ENCODE measurements around the gene CPA3. TPM values are rescaled to one million over a fixed set of nuclear protein-coding genes. Genes with fewer than 3 reads are reported as not detected.

The CPA3 gene
- total and polyA plus RNA-seq, 2 donors (not counting 1 experiment from before 2014, with no cell fraction given): not detected

DNA sequence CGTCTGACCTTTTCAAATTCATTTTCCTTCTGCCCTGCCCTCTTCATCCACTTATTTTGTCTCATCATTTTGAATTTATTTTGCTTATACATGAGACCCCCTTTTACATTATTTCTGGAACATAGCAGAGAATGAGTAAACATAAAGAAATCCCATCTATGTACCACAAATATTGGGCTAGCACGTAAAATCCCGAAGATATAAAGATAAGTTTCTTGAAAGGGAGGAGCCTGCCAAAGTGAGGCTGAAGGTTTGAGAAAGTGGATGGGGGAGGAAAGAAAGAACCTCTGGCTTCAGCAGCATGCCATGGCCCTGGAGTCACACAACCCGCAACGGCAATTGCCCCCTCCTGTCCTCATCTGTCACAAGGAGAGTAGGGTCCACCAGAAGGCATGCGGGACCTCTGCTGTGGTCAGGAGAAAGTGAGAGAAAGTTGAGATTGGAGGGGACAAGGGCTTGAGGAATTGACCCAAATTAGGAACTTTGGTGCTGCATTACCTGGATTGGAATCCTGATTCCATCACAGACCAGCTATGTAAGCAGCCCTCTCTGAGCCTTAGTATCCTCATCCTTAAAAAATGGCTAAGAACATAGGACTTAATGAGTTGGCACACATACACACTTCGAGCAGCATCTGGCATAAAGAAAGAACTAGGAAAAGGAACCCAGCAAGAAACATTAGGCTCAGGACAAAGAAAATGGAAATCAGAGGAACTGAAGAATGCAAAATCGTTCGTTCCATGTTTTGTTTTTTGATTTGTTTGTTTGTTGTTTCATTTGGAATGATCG is 72.6 kb downstream of the CPA3 start:
- Mint-ChIP-seq H3K9me3 (ENCODE audit: insufficient read depth) (no peaks in the 10 kb centered on the region), H3K27ac (no peak overlapping the region), H3K4me1 (no peaks in the 10 kb centered on the region), H3K27me3 (peaks cover 39% of the 10 kb centered on the region), H3K4me3 (no peak overlapping the region)
- H4K20me1 ChIP-seq (ENCODE audit: control insufficient read depth, insufficient read depth, low read length, poor library complexity, severe bottlenecking): no peaks in the 10 kb centered on the region
- no peaks in the 10 kb centered on the region for H3K79me2 ChIP-seq (ENCODE audit: control insufficient read depth, insufficient read depth, low read length)
- ChIA-PET POLR2A (no interaction called here), CTCF (no interaction called here)
- H3K27ac ChIP-seq (ENCODE audit: low read length in 2 of 2): no peak overlapping the region
- H3K4me2 ChIP-seq (replicated peaks; ENCODE audit: low read depth, low read length, poor library complexity, severe bottlenecking): no peak overlapping the region
- ATAC-seq (ENCODE audit: low read depth): no peak
- no peak for DNase-seq
- no peaks in the 10 kb centered on the region for H3K9me3 ChIP-seq (ENCODE audit: control extremely low read depth in 1 of 3, control insufficient read depth in 2 of 3, insufficient read depth in 1 of 3, low read length in 2 of 3)
- no peak overlapping the region for H3K4me3 ChIP-seq (ENCODE audit: control extremely low read depth in 1 of 5, extremely low read depth in 1 of 5, insufficient read depth in 1 of 5, low read depth in 2 of 5, low read length in 4 of 5)
- H3K4me1 ChIP-seq (ENCODE audit: control insufficient read depth in 2 of 2, insufficient read depth in 2 of 2, low read length in 2 of 2): no peaks in the 10 kb centered on the region
- H3K36me3 ChIP-seq (replicated peaks in 1 of 2; ENCODE audit: control extremely low read depth in 1 of 2, control insufficient read depth in 1 of 2, extremely low read depth in 1 of 2, insufficient read depth in 2 of 2, low read length in 1 of 2): no peaks in the 10 kb centered on the region
- H2AFZ ChIP-seq (ENCODE audit: insufficient read depth, low read depth, low read length, poor library complexity, severe bottlenecking): no peak overlapping the region
- WGBS (ENCODE audit: insufficient coverage): 92% methylated on average over 3 of the region's 10 CpGs
- H3K9ac ChIP-seq (ENCODE audit: low read length): no peak overlapping the region
- TF ChIP-seq CTCF (IDR thresholded peaks at IDR 0.05): no peak
- no peak for TF ChIP-seq EZH2 (IDR thresholded peaks at IDR 0.05; ENCODE audit: borderline replicate concordance, insufficient read depth, low read depth, low read length, poor library complexity, severe bottlenecking)
- peaks cover 0 to 6% (median 0%) of the 10 kb centered on the region in 4 experiments for H3K27me3 ChIP-seq (replicated peaks in 1 of 4; ENCODE audit: control extremely low read depth in 1 of 4, control insufficient read depth in 3 of 4, insufficient read depth in 4 of 4, low read length in 3 of 4)
- intact Hi-C loops (cut with micrococcal nuclease): no loop called here

GRCh38 chr3:148938306-148938705 is 73.2 kb downstream of the CPA3 start:
- ATAC-seq (ENCODE audit: low read depth): no peak
- Histone ChIP-seq H3K9me3 (ENCODE audit: control extremely low read depth in 1 of 3, control insufficient read depth in 2 of 3, insufficient read depth in 1 of 3, low read length in 2 of 3) (no peaks in the 10 kb centered on the region), H3K4me2 (replicated peaks; ENCODE audit: low read depth, low read length, poor library complexity, severe bottlenecking) (no peak overlapping the region), H3K36me3 (replicated peaks in 1 of 2; ENCODE audit: control extremely low read depth in 1 of 2, control insufficient read depth in 1 of 2, extremely low read depth in 1 of 2, insufficient read depth in 2 of 2, low read length in 1 of 2) (no peaks in the 10 kb centered on the region), H4K20me1 (ENCODE audit: control insufficient read depth, insufficient read depth, low read length, poor library complexity, severe bottlenecking) (no peaks in the 10 kb centered on the region), H3K4me1 (ENCODE audit: control insufficient read depth in 2 of 2, insufficient read depth in 2 of 2, low read length in 2 of 2) (no peaks in the 10 kb centered on the region), H3K9ac (ENCODE audit: low read length) (no peak overlapping the region), H3K4me3 (ENCODE audit: control extremely low read depth in 1 of 5, extremely low read depth in 1 of 5, insufficient read depth in 1 of 5, low read depth in 2 of 5, low read length in 4 of 5) (no peak overlapping the region), H2AFZ (ENCODE audit: insufficient read depth, low read depth, low read length, poor library complexity, severe bottlenecking) (no peak overlapping the region), H3K27ac (ENCODE audit: low read length in 2 of 2) (no peak overlapping the region), H3K79me2 (ENCODE audit: control insufficient read depth, insufficient read depth, low read length) (no peaks in the 10 kb centered on the region), H3K27me3 (replicated peaks in 1 of 4; ENCODE audit: control extremely low read depth in 1 of 4, control insufficient read depth in 3 of 4, insufficient read depth in 4 of 4, low read length in 3 of 4) (peaks cover 0 to 6% (median 0%) of the 10 kb centered on the region in 4 experiments)
- CTCF ChIA-PET: no interaction called here
- no peaks in the 10 kb centered on the region for H3K4me1 Mint-ChIP-seq
- DNase-seq: no peak
- intact Hi-C loops (cut with micrococcal nuclease): no loop called here
- no peaks in the 10 kb centered on the region for H3K9me3 Mint-ChIP-seq (ENCODE audit: insufficient read depth)
- TF ChIP-seq CTCF (IDR thresholded peaks at IDR 0.05) (no peak), EZH2 (IDR thresholded peaks at IDR 0.05; ENCODE audit: borderline replicate concordance, insufficient read depth, low read depth, low read length, poor library complexity, severe bottlenecking) (no peak)
- no peak overlapping the region for H3K4me3 Mint-ChIP-seq
- no peak overlapping the region for H3K27ac Mint-ChIP-seq
- WGBS (ENCODE audit: insufficient coverage): no CpG with 5 or more reads among the region's 2 CpGs
- peaks cover 33% of the 10 kb centered on the region for H3K27me3 Mint-ChIP-seq
- POLR2A ChIA-PET: no interaction called here
